Left colon (tissue), 2 donors: ENCODE results near the gene INAFM1. TPM values are rescaled to one million over a fixed set of nuclear protein-coding genes. Genes with fewer than 3 reads are reported as not detected.
A peak's percentile ranks its signal among the peaks of the same experiment; 100 is the strongest.

Experiments
- ATAC-seq: fragments of 200-7000 bp; cut with Tn5 transposase; one replicate; pipeline ENCODE4 v1.9.1; 2020; ENCODE audit warnings: mild to moderate bottlenecking, moderate library complexity
- DNase-seq, 2 donors: peaks; one replicate each; pipeline ENCODE4 v3.0.0-alpha.2; 2020
- intact Hi-C, 2 donors: fragments of 100-400 bp; cut with DNase I in 1 of 2; cut with micrococcal nuclease in 1 of 2; formaldehyde crosslinking; loops; one replicate each; pipeline versions ENCODE4 v1.11.2 to v1.14.0; 2022; cut with DNase I, micrococcal nuclease
- microRNA-seq, 2 donors: library from miRNA; unstranded; fragments of <30 nt; microRNA quantifications; one replicate each; pipeline versions ENCODE4 v1.1.0 to v1.2.0, GENCODE V29; 2020
- total RNA-seq, 2 donors: library from RNA; stranded (reverse); fragmentation: NEBNext Ultra II Directional; extraction: Animal tissue kit (Norgen Biotek cat#: 25700); gene quantifications; one replicate each; pipeline ENCODE4 v1.2.1, GENCODE V29; 2021
- donor health status: DM: no; HTN: no; CAD: no.
- donor health status: DM: yes; HTN: yes; CAD: no.

INAFM1 gene
- total RNA-seq, 2 donors from 2014 or later = 13.9 to 14.1 TPM

GRCh38 chr19:47323409-47323808 lies 48.7 kb downstream of the INAFM1 start:
- ATAC-seq (no peak), DNase-seq (no peak)
- intact Hi-C loops = no loop called here

DNA sequence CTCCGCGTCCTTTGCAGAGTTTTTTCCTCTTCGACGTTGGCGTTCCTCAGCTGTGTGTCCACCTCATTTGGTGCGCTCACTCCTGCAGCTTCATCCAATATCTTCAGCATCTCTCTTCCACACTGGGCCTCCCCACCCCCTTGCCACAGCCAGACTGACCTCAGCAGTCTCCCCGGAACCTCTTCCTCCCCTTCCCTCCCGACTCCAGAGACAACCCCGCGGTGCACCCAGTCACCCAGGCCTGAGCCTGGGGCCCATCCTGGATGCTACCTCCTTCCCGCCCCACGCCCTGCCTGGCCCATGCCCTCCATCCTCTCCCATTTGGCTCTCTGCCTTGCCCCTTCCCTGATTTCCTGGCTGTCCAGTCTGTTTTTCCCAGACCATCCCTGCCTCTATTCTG lies 49.2 kb downstream of the INAFM1 start:
- no peak for ATAC-seq
- intact Hi-C loops = no loop called here

DNA sequence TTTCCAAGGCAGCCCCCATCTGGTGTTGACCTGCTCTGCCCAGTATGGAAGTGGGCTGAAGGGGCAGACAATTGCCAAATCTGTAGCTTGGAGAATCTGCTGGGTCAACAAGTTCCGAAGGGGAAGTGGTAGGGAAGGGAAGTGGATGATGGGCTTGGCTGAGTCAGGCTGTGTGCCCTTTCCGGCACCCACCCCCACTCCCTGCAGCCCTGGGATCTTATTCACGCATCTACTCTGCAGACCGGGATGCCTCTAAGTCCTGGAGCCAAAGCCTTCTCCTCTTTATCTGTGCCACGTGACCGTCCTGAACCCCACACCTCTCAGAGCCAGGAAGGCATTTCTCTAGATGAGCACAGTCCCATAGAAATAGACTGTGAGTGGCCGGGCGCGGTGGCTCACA lies 49.8 kb downstream of the INAFM1 start:
- ATAC-seq (peak; percentile 20), DNase-seq (peak in 1 of 2 donors; percentile 42)
- intact Hi-C loops = no loop called here

More for the DNA sequence above, 49.2 kb downstream of the INAFM1 start:
- no peak for DNase-seq

Small RNA genes within 50 kb of the gene (microRNA-seq; reads per million reads assigned to microRNA genes)
- 0 reads per million in 2 donors for gene MIR3190
- 0 reads per million in 2 donors for gene MIR3191

Other genes with a start within 250 kb of the INAFM1 start
- 10 to 100 TPM; 27.6 to 33.1 TPM for gene TMEM160, start 226.3 kb upstream of the INAFM1 start, total RNA-seq
- gene ZC3H4, start 161.1 kb upstream of the INAFM1 start, total RNA-seq = 10 to 100 TPM; 45.8 to 47.0 TPM
- 10 to 100 TPM; 58.4 to 60.7 TPM for gene SAE1, start 144.1 kb upstream of the INAFM1 start, total RNA-seq
- gene BBC3, start 43.7 kb upstream of the INAFM1 start, total RNA-seq = 10 to 100 TPM; 18.9 to 32.9 TPM
- gene CCDC9, start 18.4 kb upstream of the INAFM1 start, total RNA-seq = 10 to 100 TPM; 28.0 to 36.7 TPM
- 1 to 10 TPM; 5.0 to 8.8 TPM for gene C5AR1, start 35.0 kb downstream of the INAFM1 start, total RNA-seq
- 1 to 10 TPM in 1 of 2 donors, under 1 TPM in 1; 0.46 to 2.3 TPM for gene C5AR2, start 57.3 kb downstream of the INAFM1 start, total RNA-seq
- gene DHX34, start 74.4 kb downstream of the INAFM1 start, total RNA-seq = 10 to 100 TPM in 1 of 2 donors, 1 to 10 TPM in 1; 8.5 to 10.6 TPM
- 1 to 10 TPM; 2.5 to 2.7 TPM for gene MEIS3, start 144.6 kb downstream of the INAFM1 start, total RNA-seq
- gene SLC8A2, start 197.0 kb downstream of the INAFM1 start, total RNA-seq = 1 to 10 TPM in 1 of 2 donors, under 1 TPM in 1; 0.09 to 2.2 TPM
- 1 to 10 TPM; 4.6 to 6.0 TPM for gene KPTN, start 209.3 kb downstream of the INAFM1 start, total RNA-seq
- 100 to 1,000 TPM; 122 to 130 TPM for gene NAPA, start 240.2 kb downstream of the INAFM1 start, total RNA-seq